HepG2 (cell line): ENCODE measurements around the gene GGT1. TPM values are rescaled to one million over a fixed set of nuclear protein-coding genes. Genes with fewer than 3 reads are reported as not detected.

ENCODE experiments used
- AGO2 ChIP-seq: fragments of 200-400 bp; formaldehyde crosslinking; optimal IDR thresholded peaks from 2 replicates; pipeline ENCODE3; 2017; ENCODE audit warnings: mild to moderate bottlenecking, low read depth, low read length, moderate library complexity
- ATF7-NPFF ChIP-seq: sonication (generic); formaldehyde crosslinking; IDR thresholded peaks from 2 replicates; pipeline ENCODE4 v1.8.1; 2023; ENCODE audit warnings: mild to moderate bottlenecking, low read depth, missing genetic modification reagents, moderate library complexity
- CAMTA2 ChIP-seq: sonication (generic); formaldehyde crosslinking; IDR thresholded peaks from 2 replicates; pipeline ENCODE4 v1.4.0; 2020; ENCODE audit warnings: mild to moderate bottlenecking, missing genetic modification reagents, borderline replicate concordance
- EEA1 ChIP-seq: sonication (generic); formaldehyde crosslinking; IDR thresholded peaks from 2 replicates; pipeline ENCODE4 v1.5.1; 2020; ENCODE audit warnings: mild to moderate bottlenecking, missing genetic modification reagents, borderline replicate concordance
- ELF3 ChIP-seq: IDR thresholded peaks from 2 replicates; pipeline ENCODE4 v1.6.1; 2016; ENCODE audit warnings: missing genetic modification reagents, missing compliant biosample characterization
- EP300 ChIP-seq, 3 experiments: sonication (generic) in 1 of 3; formaldehyde crosslinking in 1 of 3; IDR thresholded peaks; 2 replicates each; pipeline versions ENCODE4 v1.5.1 to v1.6.1; 2011 to 2020; ENCODE audit warnings: low read depth in 2 of 3, low read length in 2 of 3, borderline replicate concordance in 1 of 3, improper control_type of control experiment in 1 of 3, mild to moderate bottlenecking in 1 of 3, missing genetic modification reagents in 1 of 3, moderate library complexity in 1 of 3
- FOSL2 ChIP-seq: sonication (generic); formaldehyde crosslinking; IDR thresholded peaks from 2 replicates; pipeline ENCODE4 v1.4.0; 2020; ENCODE audit warnings: missing genetic modification reagents
- HDAC1 ChIP-seq: sonication (generic); formaldehyde crosslinking; IDR thresholded peaks from 2 replicates; pipeline ENCODE4 v1.5.1; 2020; ENCODE audit warnings: mild to moderate bottlenecking, missing genetic modification reagents
- HDAC2 ChIP-seq: sonication (generic); formaldehyde crosslinking; IDR thresholded peaks from 2 replicates; pipeline ENCODE4 v1.4.0; 2020; ENCODE audit warnings: missing genetic modification reagents
- JARID2 ChIP-seq: sonication (generic); formaldehyde crosslinking; IDR thresholded peaks from 2 replicates; pipeline ENCODE4 v1.8.1; 2023; ENCODE audit warnings: missing genetic modification reagents, inconsistent platforms; ENCODE audit not compliant: insufficient replicate concordance
- MATR3 ChIP-seq: sonication (generic); formaldehyde crosslinking; IDR thresholded peaks from 2 replicates; pipeline ENCODE4 v1.4.0; 2020; ENCODE audit warnings: missing genetic modification reagents
- NFIB ChIP-seq: sonication (generic); formaldehyde crosslinking; IDR thresholded peaks from 2 replicates; pipeline ENCODE4 v1.9.0; 2021; ENCODE audit warnings: missing genetic modification reagents, mild to moderate bottlenecking, borderline replicate concordance
- PHB2 ChIP-seq: fragments of 450-650 bp; IDR thresholded peaks from 2 replicates; pipeline ENCODE4 v1.6.1; 2018; ENCODE audit not compliant: partially characterized antibody
- SAP130 ChIP-seq: IDR thresholded peaks from 2 replicates; pipeline ENCODE4 v1.6.1; 2016; ENCODE audit warnings: low read depth
- SRSF1 ChIP-seq: fragments of 200-400 bp; formaldehyde crosslinking; optimal IDR thresholded peaks from 2 replicates; pipeline ENCODE3; 2017; ENCODE audit warnings: mild to moderate bottlenecking, low read depth, low read length, moderate library complexity
- ZBTB10 ChIP-seq: sonication (generic); formaldehyde crosslinking; IDR thresholded peaks from 2 replicates; pipeline ENCODE4 v1.4.0; 2020; ENCODE audit warnings: missing genetic modification reagents, borderline replicate concordance
- ZFAT ChIP-seq: sonication (generic); formaldehyde crosslinking; conservative IDR thresholded peaks from 2 replicates; pipeline ENCODE4 v1.8.1; 2023; ENCODE audit warnings: missing genetic modification reagents, inconsistent platforms
- ZFP82 ChIP-seq: sonication (generic); formaldehyde crosslinking; IDR thresholded peaks from 2 replicates; pipeline ENCODE4 v1.5.1; 2020; ENCODE audit warnings: mild to moderate bottlenecking, missing genetic modification reagents, borderline replicate concordance
- ZMYM4 ChIP-seq: sonication (generic); formaldehyde crosslinking; IDR thresholded peaks from 2 replicates; pipeline ENCODE4 v1.8.1; 2023; ENCODE audit warnings: mild to moderate bottlenecking, missing genetic modification reagents
- ZNF225 ChIP-seq: sonication (generic); formaldehyde crosslinking; IDR thresholded peaks from 2 replicates; pipeline ENCODE4 v1.4.0; 2020; ENCODE audit warnings: mild to moderate bottlenecking, missing genetic modification reagents
- ZNF260 ChIP-seq: sonication (generic); formaldehyde crosslinking; IDR thresholded peaks from 2 replicates; pipeline ENCODE4 v1.4.0; 2020; ENCODE audit warnings: missing genetic modification reagents, low read depth, mild to moderate bottlenecking, borderline replicate concordance
- ZNF788 ChIP-seq: sonication (generic); formaldehyde crosslinking; IDR thresholded peaks from 2 replicates; pipeline ENCODE4 v1.5.0; 2020; ENCODE audit warnings: mild to moderate bottlenecking, missing genetic modification reagents, borderline replicate concordance
- polyA plus RNA-seq, 8 experiments: library from polyadenylated mRNA; depleted of rRNA in 3 of 8; stranded (reverse) in 7 of 8; unstranded in 1 of 8; fragments of >200 nt; fragmentation: Illumina TruSeq in 4 of 8; extraction: Trizol in 4 of 8; gene quantifications; 2 replicates each; pipeline versions ENCODE4 v1.2.1 to v1.2.3, GENCODE V29; 2011 to 2016; ENCODE audit warnings: low read depth in 4 of 8, missing spikeins in 1 of 8, mixed read lengths in 1 of 8; ENCODE audit not compliant: insufficient read depth in 1 of 8
- total RNA-seq, 5 experiments: library from RNA; depleted of rRNA; stranded (reverse); fragments of >200 nt; fragmentation: Illumina TruSeq; extraction: Trizol; gene quantifications; 2 replicates each; pipeline ENCODE4 v1.2.3, GENCODE V29; 2016; ENCODE audit warnings: low read depth in 1 of 5
- TF ChIP-seq, protein P1 (sequence below): sonication (generic); formaldehyde crosslinking; IDR thresholded peaks from 2 replicates; pipeline ENCODE4 v1.5.0; 2020; ENCODE audit warnings: missing genetic modification reagents, mild to moderate bottlenecking, borderline replicate concordance
- TF ChIP-seq, protein P2 (sequence below): sonication (generic); formaldehyde crosslinking; IDR thresholded peaks from 2 replicates; pipeline ENCODE4 v1.4.0; 2020; ENCODE audit warnings: mild to moderate bottlenecking, missing genetic modification reagents
- TF ChIP-seq, protein P3 (sequence below): IDR thresholded peaks from 2 replicates; pipeline ENCODE4 v1.6.1; 2016

The GGT1 gene
- total and polyA plus RNA-seq, 2 of the 13 experiments (the other 11 are each of a cell fraction or from before 2014, with no cell fraction given) = 29.9 to 103 TPM

- TF ChIP-seq ATF7-NPFF (no peak), EP300 (IDR thresholded peaks at IDR 0.05; ENCODE audit: low read depth in 2 of 2, low read length in 2 of 2) (no peak), EP300 (CRISPR knock-in tag; IDR thresholded peaks at IDR 0.05; ENCODE audit: borderline replicate concordance) (no peak; the same call in 1 of the 2 replicates), MATR3 (CRISPR knock-in tag) (no peak), SAP130 (CRISPR knock-in tag) (peak; percentile 78), HDAC1 (peak; percentile 69), ZBTB10 (CRISPR knock-in tag) (no peak), ZFAT (CRISPR knock-in tag) (no peak), PHB2 (no peak), ELF3 (CRISPR knock-in tag) (peak; percentile 27; the same call in 1 of the 2 replicates), ZNF788 (CRISPR knock-in tag) (peak; percentile 70; the same call in 1 of the 2 replicates), NFIB (no peak), CAMTA2 (CRISPR knock-in tag) (no peak), EEA1 (no peak), SRSF1 (no peak), ZMYM4 (CRISPR knock-in tag) (peak; percentile 49; the same call in 1 of the 2 replicates), FOSL2 (CRISPR knock-in tag) (no peak), ZFP82 (CRISPR knock-in tag) (no peak), ZNF225 (CRISPR knock-in tag) (no peak), AGO2 (peak; percentile 12), ZNF260 (CRISPR knock-in tag) (no peak), HDAC2 (CRISPR knock-in tag) (peak; percentile 79), JARID2 (CRISPR knock-in tag) (no peak)
- TF ChIP-seq, protein P1, sequence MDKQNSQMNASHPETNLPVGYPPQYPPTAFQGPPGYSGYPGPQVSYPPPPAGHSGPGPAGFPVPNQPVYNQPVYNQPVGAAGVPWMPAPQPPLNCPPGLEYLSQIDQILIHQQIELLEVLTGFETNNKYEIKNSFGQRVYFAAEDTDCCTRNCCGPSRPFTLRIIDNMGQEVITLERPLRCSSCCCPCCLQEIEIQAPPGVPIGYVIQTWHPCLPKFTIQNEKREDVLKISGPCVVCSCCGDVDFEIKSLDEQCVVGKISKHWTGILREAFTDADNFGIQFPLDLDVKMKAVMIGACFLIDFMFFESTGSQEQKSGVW (CRISPR knock-in tag) = no peak
- TF ChIP-seq, protein P2, sequence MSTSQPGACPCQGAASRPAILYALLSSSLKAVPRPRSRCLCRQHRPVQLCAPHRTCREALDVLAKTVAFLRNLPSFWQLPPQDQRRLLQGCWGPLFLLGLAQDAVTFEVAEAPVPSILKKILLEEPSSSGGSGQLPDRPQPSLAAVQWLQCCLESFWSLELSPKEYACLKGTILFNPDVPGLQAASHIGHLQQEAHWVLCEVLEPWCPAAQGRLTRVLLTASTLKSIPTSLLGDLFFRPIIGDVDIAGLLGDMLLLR (CRISPR knock-in tag) = no peak
- TF ChIP-seq, protein P3, sequence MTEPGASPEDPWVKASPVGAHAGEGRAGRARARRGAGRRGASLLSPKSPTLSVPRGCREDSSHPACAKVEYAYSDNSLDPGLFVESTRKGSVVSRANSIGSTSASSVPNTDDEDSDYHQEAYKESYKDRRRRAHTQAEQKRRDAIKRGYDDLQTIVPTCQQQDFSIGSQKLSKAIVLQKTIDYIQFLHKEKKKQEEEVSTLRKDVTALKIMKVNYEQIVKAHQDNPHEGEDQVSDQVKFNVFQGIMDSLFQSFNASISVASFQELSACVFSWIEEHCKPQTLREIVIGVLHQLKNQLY (CRISPR knock-in tag) = 0 out of 2 replicates have a peak, but pooled peaks have one; percentile 17
Measured at GRCh38 chr22:24593836-24594568, 9.0 kb upstream of the GGT1 start (continued).
